ENCODE results near the gene PDE4D.
"Not testable (repeated sequence)": the region's sequence is repeated elsewhere in the genome, so short reads cannot be mapped to it uniquely, and the experiment has no call there.

PDE4D gene

GRCh38 chr5:59000211-59000610 lies 893.3 kb downstream of the PDE4D start:
- no peak for DNase-seq (ENCODE audit: low read depth in 2 of 2, low spot score in 1 of 2)

- no peak for DNase-seq (ENCODE audit: low read depth in 2 of 2, low spot score in 1 of 2)
These were observed 893.7 kb downstream of the PDE4D start for GRCh38 chr5:58999804-59000203.

- DNase-seq (ENCODE audit: low read depth in 2 of 2, low spot score in 1 of 2): no peak
These were observed 895.0 kb downstream of the PDE4D start for GRCh38 chr5:58998544-58998943.

GRCh38 chr5:58995779-58996178 lies 897.7 kb downstream of the PDE4D start:
- DNase-seq (ENCODE audit: low read depth in 2 of 2, low spot score in 1 of 2): not testable (repeated sequence)

GRCh38 chr5:58993461-58993860 lies 900.1 kb downstream of the PDE4D start:
- DNase-seq (ENCODE audit: low read depth in 2 of 2, low spot score in 1 of 2): no peak

- no peak for DNase-seq (ENCODE audit: low read depth in 2 of 2, low spot score in 1 of 2)
These were observed 904.6 kb downstream of the PDE4D start for GRCh38 chr5:58988938-58989337.

GRCh38 chr5:58987193-58987592 lies 906.3 kb downstream of the PDE4D start:
- no peak for DNase-seq (ENCODE audit: low read depth in 2 of 2, low spot score in 1 of 2)

- no peak for DNase-seq (ENCODE audit: low read depth in 2 of 2, low spot score in 1 of 2)
These were observed 907.2 kb downstream of the PDE4D start for GRCh38 chr5:58986281-58986680.

GRCh38 chr5:58985759-58986158 lies 907.8 kb downstream of the PDE4D start:
- no peak for DNase-seq (ENCODE audit: low read depth in 2 of 2, low spot score in 1 of 2)

- no peak for DNase-seq (ENCODE audit: low read depth in 2 of 2, low spot score in 1 of 2)
These were observed 908.2 kb downstream of the PDE4D start for GRCh38 chr5:58985311-58985710.

- DNase-seq (ENCODE audit: low read depth in 2 of 2, low spot score in 1 of 2): no peak
These were observed 909.7 kb downstream of the PDE4D start for GRCh38 chr5:58983526-58984452.

GRCh38 chr5:58980890-58981289 lies 912.6 kb downstream of the PDE4D start:
- no peak for DNase-seq (ENCODE audit: low read depth in 2 of 2, low spot score in 1 of 2)

GRCh38 chr5:58979090-58979489 lies 914.4 kb downstream of the PDE4D start:
- no peak for DNase-seq (ENCODE audit: low read depth in 2 of 2, low spot score in 1 of 2)

GRCh38 chr5:58974601-58975000 lies 918.9 kb downstream of the PDE4D start:
- DNase-seq (ENCODE audit: low read depth in 2 of 2, low spot score in 1 of 2): no peak

GRCh38 chr5:58974083-58974482 lies 919.4 kb downstream of the PDE4D start:
- no peak for DNase-seq (ENCODE audit: low read depth in 2 of 2, low spot score in 1 of 2)

GRCh38 chr5:58972301-58972700 lies 921.2 kb downstream of the PDE4D start:
- no peak for DNase-seq (ENCODE audit: low read depth in 2 of 2, low spot score in 1 of 2)

GRCh38 chr5:58970766-58971165 lies 922.8 kb downstream of the PDE4D start:
- no peak for DNase-seq (ENCODE audit: low read depth in 2 of 2, low spot score in 1 of 2)

GRCh38 chr5:58969795-58970194 lies 923.7 kb downstream of the PDE4D start:
- no peak for DNase-seq (ENCODE audit: low read depth in 2 of 2, low spot score in 1 of 2)

- no peak for DNase-seq (ENCODE audit: low read depth in 2 of 2, low spot score in 1 of 2)
These were observed 924.3 kb downstream of the PDE4D start for GRCh38 chr5:58969253-58969652.

GRCh38 chr5:58968350-58968749 lies 925.2 kb downstream of the PDE4D start:
- no peak for DNase-seq (ENCODE audit: low read depth in 2 of 2, low spot score in 1 of 2)

GRCh38 chr5:58967597-58968281 lies 925.8 kb downstream of the PDE4D start:
- no peak for DNase-seq (ENCODE audit: low read depth in 2 of 2, low spot score in 1 of 2)

GRCh38 chr5:58965677-58966414 lies 927.7 kb downstream of the PDE4D start:
- no peak for DNase-seq (ENCODE audit: low read depth in 2 of 2, low spot score in 1 of 2)

Data from stimulated activated CD8-positive, alpha-beta memory T cell treated with anti-CD3 and anti-CD28 coated beads, Interleukin-4, amount 100 ng/mL, for 4 hours (primary cell).